ENCODE data around the gene CCDC194.

DNA sequence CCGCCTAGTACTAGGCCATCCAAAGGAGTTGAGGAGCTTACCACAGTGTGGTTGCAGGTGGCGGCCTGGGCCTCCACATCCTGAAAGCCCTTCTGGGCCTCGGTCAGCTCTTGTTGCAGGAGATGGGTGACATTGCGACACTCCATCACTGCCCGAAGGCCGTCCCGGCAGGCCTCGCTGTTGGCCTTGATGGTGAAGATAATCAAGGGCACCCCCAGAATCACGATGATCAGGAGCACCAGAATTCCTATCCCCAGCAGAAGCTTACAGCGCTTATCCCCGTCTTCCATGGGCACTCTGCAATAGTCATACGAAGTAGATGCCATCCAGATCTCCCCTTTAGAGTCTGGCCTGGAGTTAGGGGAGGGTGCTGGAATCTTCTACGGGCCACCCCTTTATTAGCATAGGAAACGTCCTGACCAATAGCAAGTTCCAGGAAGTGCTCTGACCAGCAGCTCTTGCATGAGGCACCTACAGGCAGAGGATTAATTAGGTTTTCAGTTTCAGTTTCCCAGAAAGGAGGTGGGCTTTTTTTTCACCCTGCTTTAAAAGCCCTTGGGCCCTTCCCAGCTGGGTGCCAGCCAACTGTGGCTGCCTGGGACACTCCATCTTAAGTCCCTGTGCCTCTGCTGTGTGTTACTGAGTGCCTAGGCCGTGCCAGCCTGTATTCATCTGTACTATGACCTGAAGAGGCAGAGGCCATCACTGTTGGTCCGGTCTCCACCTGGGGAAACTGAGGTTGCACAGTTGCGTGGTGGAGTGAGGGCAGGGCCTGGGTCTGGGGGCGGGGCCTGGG lies 11.5 kb upstream of the CCDC194 start, which contains the start of gene BST2:
- TF ChIP-seq, protein P1, sequence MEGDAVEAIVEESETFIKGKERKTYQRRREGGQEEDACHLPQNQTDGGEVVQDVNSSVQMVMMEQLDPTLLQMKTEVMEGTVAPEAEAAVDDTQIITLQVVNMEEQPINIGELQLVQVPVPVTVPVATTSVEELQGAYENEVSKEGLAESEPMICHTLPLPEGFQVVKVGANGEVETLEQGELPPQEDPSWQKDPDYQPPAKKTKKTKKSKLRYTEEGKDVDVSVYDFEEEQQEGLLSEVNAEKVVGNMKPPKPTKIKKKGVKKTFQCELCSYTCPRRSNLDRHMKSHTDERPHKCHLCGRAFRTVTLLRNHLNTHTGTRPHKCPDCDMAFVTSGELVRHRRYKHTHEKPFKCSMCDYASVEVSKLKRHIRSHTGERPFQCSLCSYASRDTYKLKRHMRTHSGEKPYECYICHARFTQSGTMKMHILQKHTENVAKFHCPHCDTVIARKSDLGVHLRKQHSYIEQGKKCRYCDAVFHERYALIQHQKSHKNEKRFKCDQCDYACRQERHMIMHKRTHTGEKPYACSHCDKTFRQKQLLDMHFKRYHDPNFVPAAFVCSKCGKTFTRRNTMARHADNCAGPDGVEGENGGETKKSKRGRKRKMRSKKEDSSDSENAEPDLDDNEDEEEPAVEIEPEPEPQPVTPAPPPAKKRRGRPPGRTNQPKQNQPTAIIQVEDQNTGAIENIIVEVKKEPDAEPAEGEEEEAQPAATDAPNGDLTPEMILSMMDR (IDR thresholded peaks at IDR 0.05) = no peak
- TF ChIP-seq POLR2A (IDR thresholded peaks at IDR 0.05) = no peak
